HG03575 (cell line): ENCODE results near the gene CPNE1.

Source experiments
- ATAC-seq: cut with Tn5 transposase; IDR thresholded peaks from one replicate; pipeline ENCODE4 v1.9.1; 2021; ENCODE audit not compliant: unreplicated experiment, insufficient number of reproducible peaks, low FRiP score; ENCODE audit errors: extremely low read depth

CPNE1 gene

GRCh38 chr20:35583636-35584560, 80.8 kb downstream of the CPNE1 start:
- ATAC-seq = no peak

- no peak for ATAC-seq
These were observed 81.8 kb downstream of the CPNE1 start for GRCh38 chr20:35582741-35583404.

GRCh38 chr20:35582131-35582530, 82.6 kb downstream of the CPNE1 start:
- ATAC-seq = no peak

GRCh38 chr20:35579196-35579595, 85.5 kb downstream of the CPNE1 start:
- no peak for ATAC-seq

GRCh38 chr20:35578469-35578868, 86.2 kb downstream of the CPNE1 start:
- ATAC-seq = no peak

GRCh38 chr20:35576816-35577215, 87.9 kb downstream of the CPNE1 start:
- no peak for ATAC-seq
